HCT116 (cell line): ENCODE data around the gene MOB3B. TPM values are rescaled to one million over a fixed set of nuclear protein-coding genes. Genes with fewer than 3 reads are reported as not detected.

Experiments
- ATAC-seq: fragments of 200-7000 bp; cut with Tn5 transposase; 2 replicates; pipeline ENCODE4 v1.9.1; 2020; ENCODE audit warnings: mild to moderate bottlenecking, moderate library complexity
- BruUV-seq: library from RNA; stranded (reverse); fragments of 400-500 nt; replicated peaks from 2 replicates; lab custom pipeline; 2021; lab: Mats Ljungman, UMichigan
- CTCF ChIA-PET: fragments of 300-600 bp; sonication (Branson Sonifier 250); formaldehyde crosslinking; loops from one replicate; lab custom pipeline; 2021; ENCODE audit warnings: antibody characterized with exemption; lab: Charles Lee
- POLR2A ChIA-PET: fragments of 300-600, 350-600 bp; sonication (Branson Sonifier 250); formaldehyde crosslinking; loops from one replicate; lab custom pipeline; 2021; ENCODE audit warnings: antibody characterized with exemption; lab: Charles Lee
- RAD21 ChIA-PET, 2 experiments: fragments of 300-600 bp; sonication (Branson Sonifier 250); formaldehyde crosslinking; loops; one replicate each; lab custom pipeline; 2023; ENCODE audit warnings: low total read pairs in 2 of 2; ENCODE audit not compliant: uncharacterized antibody in 2 of 2, unreplicated experiment in 2 of 2, low non-redundant PET in 1 of 2; lab: Charles Lee
- DNase-seq: peaks from one replicate; pipeline ENCODE4 v3.0.0-alpha.2; 2010; ENCODE audit warnings: low read depth, low spot score
- H2AFZ ChIP-seq: fragments of 200-600 bp; shearing (Covaris generic), sonication (generic); 2 replicates; pipeline ENCODE4 v1.6.1; 2017; ENCODE audit warnings: low read depth, mixed run types, mixed read lengths, antibody characterized with exemption, low read length; ENCODE audit not compliant: poor library complexity, severe bottlenecking
- H3K27ac ChIP-seq: 2 replicates; pipeline ENCODE4 v1.5.1; 2012; ENCODE audit warnings: low read depth, low read length
- H3K27me3 ChIP-seq: fragments of 200-600 bp; sonication (generic); 2 replicates; pipeline ENCODE4 v1.6.1; 2016; ENCODE audit warnings: mixed run types, low read length, mixed read lengths; ENCODE audit not compliant: insufficient read depth
- H3K36me3 ChIP-seq, 2 experiments: fragments of 200-500 bp in 1 of 2; fragments of 200-600 bp in 1 of 2; sonication (Bioruptor generic) in 1 of 2; sonication (generic) in 1 of 2; 2 replicates each; pipeline versions ENCODE4 v1.5.1 to v1.6.1; 2014 to 2016; ENCODE audit warnings: low read length in 2 of 2, inconsistent platforms in 1 of 2, mixed read lengths in 1 of 2, mixed run types in 1 of 2; ENCODE audit not compliant: insufficient read depth in 2 of 2, control insufficient read depth in 1 of 2
- H3K4me1 ChIP-seq, 2 experiments: fragments of 200-600 bp in 1 of 2; sonication (generic) in 1 of 2; 2 replicates each; pipeline versions ENCODE4 v1.5.1 to v1.6.1; 2012 to 2017; ENCODE audit warnings: low read length in 2 of 2, inconsistent platforms in 1 of 2, mild to moderate bottlenecking in 1 of 2, mixed read lengths in 1 of 2, mixed run types in 1 of 2, moderate library complexity in 1 of 2; ENCODE audit not compliant: insufficient read depth in 2 of 2, control insufficient read depth in 1 of 2
- H3K4me2 ChIP-seq: fragments of 200-600 bp; sonication (generic); 2 replicates; pipeline ENCODE4 v1.6.1; 2017; ENCODE audit warnings: mixed run types, low read length, mixed read lengths
- H3K4me3 ChIP-seq, 2 experiments: fragments of 200-600 bp in 1 of 2; sonication (generic) in 1 of 2; replicated peaks in 1 of 2; 2 replicates each; pipeline ENCODE4 v1.5.1; 2011 to 2016; ENCODE audit warnings: low read length in 2 of 2, control low read depth in 1 of 2, low read depth in 1 of 2, mild to moderate bottlenecking in 1 of 2, mixed read lengths in 1 of 2, mixed run types in 1 of 2
- H3K79me2 ChIP-seq: fragments of 200-600 bp; sonication (generic); 2 replicates; pipeline ENCODE4 v1.6.1; 2017; ENCODE audit warnings: mild to moderate bottlenecking, mixed run types, low read length, moderate library complexity, mixed read lengths; ENCODE audit not compliant: insufficient read depth
- H3K9ac ChIP-seq: fragments of 200-600 bp; sonication (generic); 2 replicates; pipeline ENCODE4 v1.6.1; 2016; ENCODE audit warnings: low read length, mixed read lengths
- H3K9me2 ChIP-seq: fragments of 200-600 bp; sonication (generic), shearing (Covaris generic); 2 replicates; pipeline ENCODE4 v1.6.1; 2017; ENCODE audit warnings: mixed run types, mild to moderate bottlenecking, moderate library complexity; ENCODE audit not compliant: insufficient read depth
- H3K9me3 ChIP-seq, 2 experiments: fragments of 200-500 bp in 1 of 2; fragments of 200-600 bp in 1 of 2; sonication (Bioruptor generic) in 1 of 2; sonication (generic) in 1 of 2; 2 replicates each; pipeline ENCODE4 v1.6.1; 2014 to 2017; ENCODE audit warnings: low read length in 2 of 2, mixed read lengths in 2 of 2, inconsistent platforms in 1 of 2, low read depth in 1 of 2, mild to moderate bottlenecking in 1 of 2, mixed run types in 1 of 2, moderate library complexity in 1 of 2; ENCODE audit not compliant: control insufficient read depth in 1 of 2, insufficient read depth in 1 of 2
- H4K20me1 ChIP-seq: fragments of 200-600 bp; sonication (generic), shearing (Covaris generic); 2 replicates; pipeline ENCODE4 v1.6.1; 2017; ENCODE audit warnings: mixed run types, mild to moderate bottlenecking, moderate library complexity; ENCODE audit not compliant: insufficient read depth
- CBX3 ChIP-seq: IDR thresholded peaks from 2 replicates; pipeline ENCODE4 v1.6.1; 2012; ENCODE audit warnings: low read depth
- CEBPB ChIP-seq: IDR thresholded peaks from 2 replicates; pipeline ENCODE4 v1.6.1; 2012; ENCODE audit warnings: low read depth
- EZH2phosphoT487 ChIP-seq: fragments of 200-600 bp; IDR thresholded peaks from 2 replicates; pipeline ENCODE4 v1.6.1; 2018; ENCODE audit warnings: antibody characterized with exemption, borderline replicate concordance
- POLR2A ChIP-seq: IDR thresholded peaks from 2 replicates; pipeline ENCODE4 v1.7.0; 2011; ENCODE audit warnings: borderline replicate concordance; ENCODE audit not compliant: insufficient read depth, insufficient read length; ENCODE audit errors: extremely low read depth
- POLR2AphosphoS5 ChIP-seq: IDR thresholded peaks from 2 replicates; pipeline ENCODE4 v1.6.1; 2011; ENCODE audit warnings: mild to moderate bottlenecking, low read depth, low read length, moderate library complexity
- RAD21 ChIP-seq: IDR thresholded peaks from 2 replicates; pipeline ENCODE4 v1.6.1; 2012; ENCODE audit warnings: low read depth, mild to moderate bottlenecking
- REST ChIP-seq: IDR thresholded peaks from 2 replicates; pipeline ENCODE4 v1.6.1; 2012; ENCODE audit warnings: low read depth
- SP1 ChIP-seq: IDR thresholded peaks from 2 replicates; pipeline ENCODE4 v1.6.1; 2012; ENCODE audit warnings: low read depth
- SRF ChIP-seq: IDR thresholded peaks from 2 replicates; pipeline ENCODE4 v1.6.1; 2012; ENCODE audit warnings: low read depth
- YY1 ChIP-seq: IDR thresholded peaks from 2 replicates; pipeline ENCODE4 v1.6.1; 2011; ENCODE audit warnings: low read length, low read depth, moderate library complexity, mild to moderate bottlenecking; ENCODE audit not compliant: insufficient replicate concordance; ENCODE audit errors: extremely low read depth
- ZNF274 ChIP-seq: fragments of 200-500 bp; sonication (Bioruptor generic); IDR thresholded peaks from 2 replicates; pipeline ENCODE4 v1.6.1; 2014; ENCODE audit warnings: mild to moderate bottlenecking, low read depth, low read length, inconsistent platforms
- intact Hi-C: fragments of 100-400 bp; cut with micrococcal nuclease; formaldehyde crosslinking; loops from 2 replicates; pipeline ENCODE4 v1.10.0; 2022
- total RNA-seq: library from RNA; stranded (reverse); gene quantifications from one replicate; pipeline ENCODE4 v1.2.1, GENCODE V29; 2021; ENCODE audit not compliant: unreplicated experiment
- TF ChIP-seq, protein P1 (sequence below): IDR thresholded peaks from 2 replicates; pipeline ENCODE4 v1.6.1; 2012
- TF ChIP-seq, protein P2 (sequence below): IDR thresholded peaks from 2 replicates; pipeline ENCODE4 v1.6.1; 2012

MOB3B gene
- total RNA-seq, 1 experiment from 2014 or later, result 1.2 TPM

DNA sequence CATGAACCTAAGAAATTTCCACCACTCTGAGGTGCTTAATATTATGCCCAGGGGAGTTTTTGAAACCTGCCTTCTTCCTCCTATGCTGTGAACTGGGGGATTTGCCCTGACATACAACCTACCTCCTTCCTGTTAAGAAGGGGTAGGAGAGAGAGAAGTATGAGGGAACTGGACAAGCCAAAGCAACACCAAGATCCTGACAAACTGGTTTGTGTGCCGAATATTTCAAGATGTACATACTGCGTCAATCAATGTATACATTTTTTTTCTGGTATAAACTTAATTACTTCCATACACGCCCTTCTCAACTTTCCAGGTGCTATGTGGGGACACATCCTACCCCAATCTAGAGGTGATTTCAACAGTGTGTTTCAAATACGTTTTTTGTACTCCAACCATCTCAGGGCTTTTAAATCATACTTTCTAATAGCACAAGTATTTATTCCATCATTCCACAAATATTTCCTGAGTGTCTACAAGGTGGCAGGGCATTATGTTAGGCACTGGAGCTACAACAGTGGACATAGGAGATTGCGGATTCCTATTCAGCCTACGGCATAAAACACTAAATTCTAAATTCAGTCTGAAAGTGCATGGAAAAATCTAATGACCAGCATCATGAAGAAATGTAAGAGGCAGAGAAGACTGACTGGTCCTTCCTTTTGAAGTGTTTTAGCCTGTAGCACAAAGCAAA lies 75.6 kb downstream of the MOB3B start:
- Histone ChIP-seq H3K4me1 (no peaks in the 10 kb centered on the region), H4K20me1 (no peaks in the 10 kb centered on the region), H3K9ac (no peak overlapping the region), H3K79me2 (no peaks in the 10 kb centered on the region), H3K27ac (no peak overlapping the region), H3K36me3 (no peaks in the 10 kb centered on the region), H3K9me3 (no peaks in the 10 kb centered on the region), H3K4me2 (no peak overlapping the region), H3K27me3 (no peaks in the 10 kb centered on the region; the same call in 1 of the 2 replicates), H2AFZ (no peak overlapping the region), H3K9me2 (no peaks in the 10 kb centered on the region), H3K4me3 (no peak overlapping the region)
- intact Hi-C loops, result no loop called here
- no peak for ATAC-seq
- ChIA-PET RAD21 (no interaction called here), POLR2A (no interaction called here), CTCF (no interaction called here)
- no TSS peak for BruUV-seq
- no peak for DNase-seq
- TF ChIP-seq POLR2A (no peak), RAD21 (no peak), ZNF274 (no peak), POLR2AphosphoS5 (no peak), CBX3 (no peak), EZH2phosphoT487 (no peak), SP1 (no peak), REST (no peak), YY1 (no peak), SRF (no peak), CEBPB (no peak)
- TF ChIP-seq, protein P1, sequence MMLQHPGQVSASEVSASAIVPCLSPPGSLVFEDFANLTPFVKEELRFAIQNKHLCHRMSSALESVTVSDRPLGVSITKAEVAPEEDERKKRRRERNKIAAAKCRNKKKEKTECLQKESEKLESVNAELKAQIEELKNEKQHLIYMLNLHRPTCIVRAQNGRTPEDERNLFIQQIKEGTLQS, result no peak
- TF ChIP-seq, protein P2, sequence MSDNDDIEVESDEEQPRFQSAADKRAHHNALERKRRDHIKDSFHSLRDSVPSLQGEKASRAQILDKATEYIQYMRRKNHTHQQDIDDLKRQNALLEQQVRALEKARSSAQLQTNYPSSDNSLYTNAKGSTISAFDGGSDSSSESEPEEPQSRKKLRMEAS, result no peak
